Measurements from ENCODE around the gene PEAK1.

- TF ChIP-seq CTCF (IDR thresholded peaks at IDR 0.05) (no peak), POLR2AphosphoS5 (IDR thresholded peaks at IDR 0.05; ENCODE audit: low read depth, low read length) (no peak)
Observed at GRCh38 chr15:77209221-77209620, 210.7 kb downstream of the PEAK1 start.
